HG02870 (cell line): Measurements from ENCODE around the gene CACNA1C.
"Not testable (repeated sequence)": the region's sequence is repeated elsewhere in the genome, so short reads cannot be mapped to it uniquely, and the experiment has no call there.

Experiments used
- ATAC-seq: cut with Tn5 transposase; IDR thresholded peaks from one replicate; pipeline ENCODE4 v1.9.1; 2021; ENCODE audit warnings: mild to moderate bottlenecking, moderate library complexity; ENCODE audit not compliant: unreplicated experiment

Gene CACNA1C

DNA sequence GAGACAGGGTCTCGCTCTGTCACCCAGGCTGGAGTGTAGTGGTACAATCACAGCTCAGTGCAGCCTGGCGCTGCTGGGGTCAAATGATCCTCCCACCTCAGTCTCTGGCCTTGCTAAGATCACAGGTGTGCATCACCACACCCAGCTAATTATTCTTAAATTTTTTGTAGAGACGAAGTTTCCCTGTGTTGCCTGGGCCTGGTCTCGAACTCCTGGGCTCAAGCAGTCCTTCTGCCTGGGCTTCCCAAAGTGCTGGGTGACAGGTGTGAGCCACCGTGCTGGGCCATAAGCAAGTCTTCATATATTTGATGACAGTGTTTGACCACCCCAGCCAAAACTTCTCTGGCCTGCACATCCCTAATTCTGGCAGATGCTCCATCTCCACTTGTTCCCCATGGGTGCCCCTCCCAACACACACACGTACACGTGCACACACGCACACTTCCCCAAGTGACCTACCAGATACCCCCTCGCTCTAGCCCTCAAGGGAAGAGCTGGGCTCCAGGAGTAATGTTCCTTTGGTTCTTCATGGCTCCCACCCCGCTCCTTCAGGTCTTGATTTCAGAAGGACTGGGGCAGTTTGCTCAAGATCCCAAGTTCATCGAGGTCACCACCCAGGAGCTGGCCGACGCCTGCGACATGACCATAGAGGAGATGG lies 637.7 kb downstream of the CACNA1C start:
- no peak for ATAC-seq

DNA sequence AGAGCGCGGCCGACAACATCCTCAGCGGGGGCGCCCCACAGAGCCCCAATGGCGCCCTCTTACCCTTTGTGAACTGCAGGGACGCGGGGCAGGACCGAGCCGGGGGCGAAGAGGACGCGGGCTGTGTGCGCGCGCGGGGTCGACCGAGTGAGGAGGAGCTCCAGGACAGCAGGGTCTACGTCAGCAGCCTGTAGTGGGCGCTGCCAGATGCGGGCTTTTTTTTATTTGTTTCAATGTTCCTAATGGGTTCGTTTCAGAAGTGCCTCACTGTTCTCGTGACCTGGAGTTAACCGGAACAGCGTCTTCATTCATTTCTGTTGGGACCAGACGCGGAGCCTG lies 638.2 kb downstream of the CACNA1C start:
- no peak for ATAC-seq

DNA sequence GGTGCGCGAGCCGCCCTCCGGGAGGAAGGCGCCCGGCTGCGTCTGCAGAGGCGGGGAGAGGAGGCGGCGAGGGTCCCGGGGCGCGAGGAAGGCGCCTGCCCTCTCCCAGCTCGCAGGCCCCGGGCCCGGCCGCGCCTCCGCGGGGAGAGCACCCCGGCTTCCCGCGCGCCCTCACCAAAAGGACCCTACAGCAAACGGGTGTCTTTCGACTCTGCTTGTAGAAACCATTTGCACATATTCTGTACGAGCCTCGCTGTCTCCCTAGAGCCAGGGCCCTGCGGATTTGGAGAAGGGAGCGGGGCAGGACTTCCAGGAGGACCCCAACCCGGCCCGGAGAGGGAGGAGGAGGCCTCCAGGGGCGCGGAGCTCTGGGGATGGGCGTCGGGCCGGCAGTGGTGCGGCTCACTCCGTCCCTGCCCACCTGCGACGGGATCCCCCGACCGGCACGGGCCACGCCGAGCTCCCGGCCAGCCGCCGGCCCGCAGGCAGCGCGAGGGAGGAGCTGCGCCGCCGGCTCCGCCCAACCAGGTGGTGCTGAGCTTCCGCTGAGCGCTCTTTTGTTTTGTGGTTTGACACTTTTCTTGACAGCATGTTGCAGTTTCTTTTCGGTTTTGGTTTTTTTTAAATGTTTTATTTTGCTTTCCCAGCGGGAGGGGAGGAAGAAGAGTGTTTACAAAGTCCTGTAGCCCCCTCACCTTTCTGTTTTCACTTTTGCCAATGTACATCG lies 638.7 kb downstream of the CACNA1C start:
- ATAC-seq: peak; percentile 64

DNA sequence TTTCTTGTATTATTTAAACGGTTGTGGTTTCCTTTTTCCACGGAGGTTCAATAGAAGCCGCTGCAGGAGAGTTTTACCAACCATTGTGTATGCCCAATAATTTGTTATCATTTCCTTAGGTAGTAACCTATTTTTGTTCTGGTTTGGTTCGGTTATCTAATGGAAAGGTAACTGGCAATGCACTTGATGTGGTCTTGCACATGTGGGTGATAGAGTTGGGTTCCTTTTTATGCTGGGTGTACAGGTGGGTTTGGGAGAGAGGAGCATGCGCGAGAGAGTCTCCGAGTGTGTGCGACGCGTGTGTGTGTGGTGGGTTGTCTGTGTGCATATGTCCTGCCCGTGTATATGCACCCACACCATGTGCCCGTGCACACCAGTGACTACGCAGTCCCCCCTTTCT lies 639.3 kb downstream of the CACNA1C start:
- ATAC-seq: no peak

DNA sequence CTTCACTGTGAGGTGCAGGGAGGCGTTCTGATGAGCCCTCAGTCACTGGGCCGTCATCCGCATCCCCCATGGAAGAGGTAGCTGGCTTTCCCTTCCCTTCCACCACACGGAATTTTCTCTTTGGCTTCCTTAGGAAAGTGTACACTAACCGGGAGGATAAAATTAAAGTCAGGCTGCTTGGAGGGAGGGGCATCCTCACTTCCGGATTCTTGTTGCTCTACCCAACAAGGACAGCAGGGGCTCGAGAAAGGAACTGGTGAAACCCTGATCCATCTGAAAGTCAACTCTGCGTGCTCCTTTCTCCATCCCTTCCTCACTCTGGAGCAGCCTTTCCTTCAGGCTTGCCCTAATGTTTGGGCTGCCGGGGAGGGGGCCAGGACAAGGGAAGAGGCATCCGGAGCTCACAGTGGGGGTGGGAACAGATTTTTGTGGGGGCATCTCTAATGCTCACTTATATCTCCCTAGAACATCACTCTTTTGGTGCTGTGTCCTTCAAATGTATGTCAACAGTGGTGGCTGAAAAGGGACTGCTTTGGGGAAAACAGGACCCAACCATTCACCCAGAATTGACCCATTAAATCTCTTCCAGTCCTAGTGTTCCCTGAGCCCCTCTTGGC lies 640.6 kb downstream of the CACNA1C start:
- no peak for ATAC-seq

DNA sequence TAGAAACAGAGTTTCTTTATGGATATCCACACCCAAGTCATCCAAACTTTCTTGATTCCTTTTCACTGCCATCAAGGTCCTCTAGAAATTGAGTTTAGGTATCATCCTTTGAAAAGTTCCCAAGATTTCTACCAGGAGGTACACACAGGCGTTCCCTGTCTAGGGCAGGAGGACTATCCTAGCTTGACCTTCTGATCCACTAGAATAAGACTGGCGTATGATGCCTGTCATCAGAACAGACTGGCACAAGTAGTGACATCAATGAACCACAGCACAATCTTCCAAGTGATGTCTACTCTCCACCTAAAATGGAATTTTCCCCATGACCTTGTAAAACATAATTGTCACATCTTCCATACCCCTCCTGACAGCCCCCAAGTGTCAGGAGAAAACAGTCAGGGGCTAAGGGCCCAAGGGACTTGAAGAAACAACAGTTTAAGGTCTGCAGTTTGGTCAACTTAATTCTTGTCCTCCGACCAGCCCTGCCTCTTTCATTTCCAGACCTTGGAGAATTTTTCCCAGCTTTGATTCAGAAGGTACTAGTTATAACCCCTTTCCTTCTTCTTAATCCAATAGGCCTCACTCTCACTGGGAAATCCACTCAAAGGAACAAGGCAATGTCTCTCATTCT lies 641.3 kb downstream of the CACNA1C start:
- ATAC-seq: no peak

DNA sequence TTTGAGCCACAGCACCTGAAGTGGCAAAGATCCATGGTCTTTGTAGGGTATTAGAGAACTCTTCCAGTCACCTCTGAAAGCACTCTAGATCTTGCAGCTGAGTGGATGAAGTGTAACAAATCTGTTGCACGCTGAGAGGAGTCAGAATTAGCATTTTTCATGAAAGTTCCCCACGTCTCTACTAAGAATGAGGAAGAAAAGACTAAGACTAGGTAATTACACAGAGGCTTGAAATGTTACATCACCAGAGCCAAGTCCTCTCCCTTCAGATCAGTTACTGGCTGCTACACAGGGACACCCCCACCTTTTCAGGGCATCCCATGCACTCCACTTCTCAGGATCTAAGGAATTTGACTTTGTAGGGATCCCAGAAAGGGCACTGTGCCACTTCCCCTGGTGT lies 643.3 kb downstream of the CACNA1C start:
- no peak for ATAC-seq

DNA sequence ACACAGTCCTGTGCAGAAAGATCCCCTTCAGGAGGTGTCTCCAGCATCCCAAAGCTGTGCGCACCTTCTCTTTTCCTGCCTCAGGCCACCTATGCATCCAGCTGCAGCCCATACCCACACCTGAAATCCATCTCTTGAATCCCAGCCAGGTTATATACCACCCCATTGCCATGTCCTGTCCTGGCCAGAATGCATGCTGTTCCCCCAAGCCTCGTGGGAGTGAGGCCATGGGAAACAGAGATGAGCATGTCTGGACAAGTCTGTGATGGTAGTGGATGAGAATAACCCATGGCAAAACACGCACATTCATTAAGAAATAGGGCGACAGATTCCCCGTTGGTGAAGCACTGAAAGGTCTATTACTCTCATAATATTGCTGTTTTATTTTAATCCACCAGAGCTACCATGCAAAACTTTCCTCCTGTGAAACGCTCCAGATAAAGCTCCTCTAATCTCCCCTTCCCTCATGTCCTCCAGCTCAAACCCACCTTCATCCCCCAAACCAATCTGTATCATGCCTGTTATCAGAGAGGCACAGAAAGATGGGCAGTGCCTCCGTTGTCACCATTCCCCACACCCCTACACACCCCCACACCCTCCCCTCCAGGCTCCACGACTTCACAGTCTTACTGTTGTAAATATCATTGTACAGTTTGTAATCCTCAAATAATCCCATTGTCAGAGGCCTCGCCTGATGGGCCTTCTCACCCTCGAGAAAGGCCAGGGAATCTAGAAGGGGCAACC lies 644.4 kb downstream of the CACNA1C start:
- no peak for ATAC-seq

DNA sequence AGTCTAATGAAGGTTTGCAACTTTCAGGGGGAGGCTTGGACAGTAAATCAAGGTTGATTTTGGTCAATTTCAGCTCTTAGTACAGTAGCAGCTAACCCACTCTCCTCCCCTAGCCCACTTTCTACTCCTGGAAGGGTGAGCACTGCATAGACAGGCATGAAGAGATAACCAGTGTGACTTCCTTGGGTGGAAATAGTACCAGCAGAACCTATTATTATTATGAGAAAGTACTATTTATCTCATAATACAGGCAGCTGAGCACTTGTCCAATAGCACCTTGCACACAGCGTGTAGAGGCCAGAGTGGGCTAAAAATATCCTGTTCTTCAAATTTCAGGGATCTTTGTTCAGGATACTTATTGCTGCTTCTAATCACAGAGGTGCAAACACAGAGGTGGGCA lies 645.8 kb downstream of the CACNA1C start:
- ATAC-seq: no peak

DNA sequence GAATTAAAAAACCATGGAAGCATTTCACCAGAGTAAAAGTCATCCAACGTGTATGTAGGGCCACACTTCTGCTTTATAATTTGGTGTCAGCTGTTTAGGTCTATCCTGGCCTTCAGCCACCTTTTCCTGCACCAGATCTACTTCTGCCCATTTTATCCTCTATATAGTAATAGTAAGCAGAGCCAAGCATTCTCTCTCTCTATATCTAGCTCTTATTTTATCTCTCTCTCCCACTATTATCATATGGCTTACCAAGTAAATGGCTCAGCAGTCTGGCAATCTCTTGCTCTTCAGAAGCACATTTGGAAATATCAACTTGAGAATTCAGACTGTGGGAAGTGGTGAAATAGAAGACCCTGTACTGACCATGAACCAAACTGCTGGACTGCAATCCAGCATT lies 657.9 kb downstream of the CACNA1C start:
- ATAC-seq: no peak

DNA sequence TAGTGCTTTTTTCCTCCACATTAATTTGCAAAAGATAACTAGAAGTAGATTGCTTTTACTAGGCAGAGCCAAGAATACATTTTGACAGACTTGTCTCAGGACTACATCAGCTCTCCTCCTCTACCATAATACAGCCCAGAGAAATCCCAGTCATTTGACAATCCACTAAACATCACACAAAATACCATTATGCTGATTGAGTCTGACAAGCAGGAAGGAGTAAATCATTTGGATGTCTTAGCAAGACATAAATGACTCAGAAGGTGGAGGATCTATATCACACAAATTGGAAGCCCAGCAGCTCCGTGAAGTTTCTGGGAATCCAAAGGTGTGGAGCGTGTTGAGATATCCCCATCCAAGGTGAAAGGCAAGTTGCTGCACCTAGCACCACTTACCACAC lies 666.6 kb downstream of the CACNA1C start:
- no peak for ATAC-seq

DNA sequence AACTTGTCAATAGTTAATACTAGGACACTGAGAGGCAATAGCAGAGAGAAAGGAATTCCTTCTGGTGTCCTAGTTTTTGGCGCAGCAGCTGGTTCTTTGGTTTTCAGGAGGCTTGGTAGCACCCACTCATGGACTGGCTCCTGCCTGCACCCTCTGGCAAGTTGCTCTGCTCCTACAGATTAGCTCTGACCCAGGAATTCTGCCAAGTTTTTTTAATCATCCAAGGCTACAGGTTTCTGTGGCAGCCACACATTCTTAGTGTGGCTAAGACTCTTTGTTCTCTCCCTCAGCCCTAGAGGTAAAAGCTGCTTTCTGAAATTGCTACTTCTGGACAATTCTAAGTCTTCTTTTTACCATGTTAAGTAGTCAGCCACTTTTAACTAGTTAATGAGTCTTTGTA lies 670.0 kb downstream of the CACNA1C start:
- no peak for ATAC-seq

DNA sequence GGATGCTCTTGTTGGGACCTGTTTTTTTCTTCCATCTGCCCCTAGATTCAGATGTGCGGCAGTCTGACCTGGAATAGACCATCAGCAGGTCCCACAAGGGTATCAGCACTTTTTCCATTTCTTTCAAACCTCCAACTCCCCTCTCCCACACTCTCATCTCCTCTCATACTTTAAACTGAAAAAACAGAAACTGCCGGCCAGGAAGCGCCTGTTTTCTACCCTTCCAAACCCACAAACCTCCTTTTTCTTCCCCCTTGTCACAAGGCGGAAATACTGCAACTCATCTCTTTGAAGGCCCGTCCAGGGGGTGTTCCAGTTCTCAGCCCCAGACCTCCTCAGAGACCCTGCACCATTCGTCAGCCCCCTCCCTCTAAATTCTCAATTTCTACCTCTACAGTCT lies 679.5 kb downstream of the CACNA1C start:
- ATAC-seq: no peak

DNA sequence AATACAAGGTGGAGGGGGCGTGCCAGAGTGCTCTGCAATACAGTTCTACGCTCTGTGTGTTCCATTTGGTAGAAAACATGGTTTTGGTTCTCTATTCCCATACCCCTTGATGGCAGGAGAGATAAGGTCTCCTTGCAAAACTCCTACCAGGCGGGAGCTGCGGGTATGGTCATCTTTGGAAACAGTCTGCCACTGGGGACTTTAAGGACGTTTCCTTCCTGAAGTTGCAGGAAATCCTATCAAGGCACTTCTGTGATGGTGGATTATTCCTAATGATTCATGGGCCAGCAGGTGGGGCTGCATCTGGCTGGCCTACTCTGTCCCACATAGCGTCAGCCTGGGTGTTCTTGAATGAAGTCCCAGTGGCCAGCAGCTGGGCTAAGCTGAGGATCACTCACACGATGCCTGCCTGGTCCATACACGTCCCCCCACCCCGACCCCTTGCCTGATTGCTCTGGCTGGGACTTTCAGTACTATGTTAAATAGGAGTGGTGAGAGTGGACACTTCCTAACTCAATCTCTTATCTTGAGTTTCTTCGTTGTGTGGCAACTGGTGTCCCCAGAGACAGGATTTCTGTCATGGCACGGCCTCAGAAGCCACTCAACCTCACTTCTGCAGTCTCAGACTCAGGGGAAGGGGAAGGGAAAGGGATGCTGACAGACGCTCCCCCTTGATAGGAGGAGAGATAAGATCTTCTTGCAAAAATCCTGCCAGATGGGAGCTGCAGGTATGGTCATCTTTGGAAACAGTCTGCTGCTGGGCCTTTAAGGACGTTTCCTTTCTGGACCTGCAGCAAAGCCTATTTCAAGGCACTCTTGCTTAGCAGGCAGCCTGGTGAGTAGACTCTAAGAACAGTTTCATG lies 680.9 kb downstream of the CACNA1C start:
- ATAC-seq: no peak

DNA sequence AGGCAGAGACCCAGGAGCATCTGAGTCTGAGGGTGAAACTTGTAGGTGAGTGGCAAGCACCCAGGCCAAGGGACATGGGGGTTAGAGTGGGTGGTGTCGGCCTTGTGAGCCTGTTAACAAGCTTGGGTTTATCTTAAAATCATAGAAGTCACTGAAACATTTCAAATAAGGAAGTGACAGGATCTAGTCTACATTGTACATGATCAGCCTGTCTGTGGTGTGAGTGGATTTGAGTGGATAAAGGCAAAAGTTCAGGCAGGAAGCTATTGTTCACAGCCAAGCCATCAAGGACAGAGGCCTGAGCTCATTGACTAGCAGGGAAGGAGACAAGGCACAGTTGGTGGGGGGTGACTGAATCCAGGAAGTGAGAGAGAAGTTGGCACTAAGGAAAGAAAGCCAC lies 682.6 kb downstream of the CACNA1C start:
- no peak for ATAC-seq

DNA sequence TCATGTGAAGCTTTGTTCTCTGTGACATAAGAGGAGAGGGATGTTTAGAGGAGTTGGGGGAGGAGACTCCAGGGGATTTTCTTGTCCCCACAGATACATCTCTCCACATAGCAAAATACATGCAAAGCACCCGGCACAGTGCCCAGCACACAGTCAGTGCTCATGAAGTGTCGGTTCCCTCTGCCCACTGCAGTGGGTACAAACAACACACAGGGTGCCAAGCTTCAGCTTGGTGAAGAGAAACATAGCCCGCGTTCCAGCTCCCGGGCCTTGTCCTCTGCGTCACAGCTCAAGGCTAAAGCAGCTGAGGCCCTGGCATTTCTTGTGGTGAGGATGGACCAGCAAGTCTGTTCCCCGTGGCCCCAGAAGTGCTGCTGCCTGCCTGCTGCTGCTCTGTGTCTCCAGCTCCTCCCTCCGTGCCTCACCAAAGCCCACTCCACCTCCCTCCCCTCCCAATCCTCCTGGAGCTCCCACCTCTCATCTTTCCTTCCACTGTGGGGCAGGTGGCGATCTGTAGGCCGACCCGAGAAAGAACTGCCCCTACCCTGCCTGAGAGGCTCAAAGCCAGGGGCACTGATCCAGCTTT lies 685.0 kb downstream of the CACNA1C start:
- no peak for ATAC-seq

DNA sequence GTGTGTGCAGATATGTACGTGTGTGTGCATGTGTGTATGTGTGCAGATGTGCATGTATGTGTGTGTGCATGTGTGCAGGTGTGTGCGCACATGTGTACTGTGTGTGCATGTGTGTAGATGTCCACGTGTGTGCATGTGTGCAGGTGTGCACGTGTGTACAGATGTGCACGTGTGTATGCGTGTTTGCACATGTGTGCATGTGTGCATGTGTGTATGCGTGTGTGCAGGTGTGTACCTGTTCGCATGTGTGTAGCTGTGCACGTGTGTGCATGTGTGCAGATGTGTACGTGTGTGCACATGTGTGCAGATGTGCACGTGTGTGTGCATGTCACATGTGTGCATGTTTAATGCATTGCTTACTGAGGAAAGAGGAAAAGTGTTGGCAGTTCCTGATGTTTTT lies 686.3 kb downstream of the CACNA1C start:
- no peak for ATAC-seq

DNA sequence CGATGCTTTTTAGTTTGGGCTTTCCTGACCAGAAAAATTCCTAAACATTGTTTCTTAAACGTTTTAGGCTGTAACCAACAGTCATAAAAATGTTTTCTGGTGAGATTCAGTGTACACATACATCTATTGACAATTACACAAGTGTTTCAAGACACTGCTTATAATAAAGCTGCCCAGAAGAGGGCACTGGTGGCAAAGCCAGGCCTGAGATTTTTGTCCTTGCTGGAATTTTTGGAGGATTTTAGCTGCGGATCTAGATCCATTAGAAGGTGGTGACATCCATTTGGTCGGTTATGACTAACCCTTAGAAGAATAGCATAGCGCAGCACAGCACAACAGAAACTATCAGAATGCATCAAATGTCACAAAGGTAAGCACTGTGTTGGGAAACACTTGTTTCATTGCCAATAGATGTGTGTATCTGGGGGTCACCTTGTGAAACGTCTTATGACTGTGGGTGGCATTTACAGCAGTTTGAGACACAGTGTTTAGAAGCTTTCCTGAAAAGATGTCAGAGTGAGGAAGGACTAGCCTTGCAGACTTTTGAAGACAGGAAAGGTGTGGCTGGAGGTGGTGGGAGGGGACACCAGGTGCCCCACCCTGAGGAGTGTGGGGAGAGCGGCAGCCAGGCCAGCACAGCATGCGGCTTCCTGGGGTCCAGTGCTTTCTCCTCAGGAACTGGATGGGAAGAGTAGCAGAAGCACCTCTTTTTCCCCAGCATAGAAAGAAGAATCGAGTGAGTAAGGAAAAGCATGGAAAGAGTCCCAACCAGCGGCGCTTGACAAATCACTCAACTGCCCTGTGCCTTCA lies 687.2 kb downstream of the CACNA1C start:
- no peak for ATAC-seq

DNA sequence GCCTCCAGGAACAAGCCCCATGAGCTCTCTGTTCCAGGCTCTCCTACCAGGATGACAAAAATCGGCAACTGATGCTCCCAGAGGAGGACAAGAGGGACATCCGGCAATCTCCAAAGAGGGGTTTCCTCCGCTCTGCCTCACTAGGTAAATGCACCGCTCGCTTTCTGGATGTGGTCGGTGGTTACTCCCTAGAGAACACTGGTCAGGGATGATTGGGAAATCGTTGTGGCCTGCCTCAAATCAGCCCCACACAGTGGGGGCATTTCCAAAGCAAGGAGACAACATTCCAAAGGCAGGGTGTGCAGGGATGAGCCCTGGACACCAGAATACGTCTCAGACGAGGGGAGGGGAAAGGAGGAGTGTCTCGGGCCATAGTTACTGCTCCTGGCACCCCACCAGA lies 689.2 kb downstream of the CACNA1C start:
- ATAC-seq: not testable (repeated sequence)
